Islet precursor cell (in vitro differentiated cells): Measurements from ENCODE around the gene LGALS4.
"Not testable (repeated sequence)": the region's sequence is repeated elsewhere in the genome, so short reads cannot be mapped to it uniquely, and the experiment has no call there.

Experiments
- DNase-seq: peaks from one replicate; pipeline ENCODE4 v3.0.0-alpha.2; 2018

LGALS4 gene

DNA sequence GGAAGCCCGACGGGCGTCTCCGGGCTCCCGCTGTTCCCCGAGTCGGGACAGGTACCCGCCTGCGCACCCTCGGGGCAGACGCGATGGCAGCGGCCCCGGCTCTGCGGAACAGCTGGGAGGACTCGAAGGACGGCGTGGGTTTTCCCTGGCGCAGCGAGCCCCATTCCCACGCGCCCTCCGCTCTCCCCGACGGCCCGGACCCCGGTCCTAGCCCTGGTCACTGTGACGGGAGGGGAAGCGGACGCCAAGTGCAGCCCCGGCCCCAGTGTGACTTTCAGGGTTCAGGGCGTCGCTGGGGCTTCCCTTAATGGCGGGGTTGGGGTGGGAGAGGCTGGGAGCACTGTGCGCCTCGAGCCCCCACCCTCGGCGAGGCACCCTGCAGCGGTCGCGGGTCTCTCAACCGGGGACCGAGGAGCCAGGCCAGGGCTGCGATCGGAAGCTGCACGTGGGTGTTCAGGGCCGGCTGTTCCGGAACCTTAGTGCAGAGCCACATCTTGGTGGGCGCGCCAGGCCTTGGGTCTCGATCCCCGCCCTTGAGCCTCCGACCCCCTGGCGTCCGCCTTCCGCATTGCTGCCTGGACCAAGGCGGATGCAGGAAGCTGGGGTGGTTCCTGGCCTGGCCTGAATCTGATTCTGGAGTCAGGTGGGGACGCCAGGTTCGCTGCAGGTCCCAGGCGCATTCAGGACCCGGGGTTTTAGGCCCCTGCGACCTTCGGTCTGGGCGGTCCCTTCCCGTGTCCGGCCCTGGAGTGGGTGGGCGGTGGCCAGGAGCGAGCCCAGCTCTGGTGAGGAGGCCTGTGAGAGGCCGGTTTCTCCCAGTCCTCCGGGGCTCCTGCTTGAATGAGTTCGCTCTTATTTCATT, 20.3 kb downstream of the LGALS4 start:
- peak; percentile 89 for DNase-seq

GRCh38 chr19:38791451-38792064, 21.2 kb downstream of the LGALS4 start:
- DNase-seq: not testable (repeated sequence)

DNA sequence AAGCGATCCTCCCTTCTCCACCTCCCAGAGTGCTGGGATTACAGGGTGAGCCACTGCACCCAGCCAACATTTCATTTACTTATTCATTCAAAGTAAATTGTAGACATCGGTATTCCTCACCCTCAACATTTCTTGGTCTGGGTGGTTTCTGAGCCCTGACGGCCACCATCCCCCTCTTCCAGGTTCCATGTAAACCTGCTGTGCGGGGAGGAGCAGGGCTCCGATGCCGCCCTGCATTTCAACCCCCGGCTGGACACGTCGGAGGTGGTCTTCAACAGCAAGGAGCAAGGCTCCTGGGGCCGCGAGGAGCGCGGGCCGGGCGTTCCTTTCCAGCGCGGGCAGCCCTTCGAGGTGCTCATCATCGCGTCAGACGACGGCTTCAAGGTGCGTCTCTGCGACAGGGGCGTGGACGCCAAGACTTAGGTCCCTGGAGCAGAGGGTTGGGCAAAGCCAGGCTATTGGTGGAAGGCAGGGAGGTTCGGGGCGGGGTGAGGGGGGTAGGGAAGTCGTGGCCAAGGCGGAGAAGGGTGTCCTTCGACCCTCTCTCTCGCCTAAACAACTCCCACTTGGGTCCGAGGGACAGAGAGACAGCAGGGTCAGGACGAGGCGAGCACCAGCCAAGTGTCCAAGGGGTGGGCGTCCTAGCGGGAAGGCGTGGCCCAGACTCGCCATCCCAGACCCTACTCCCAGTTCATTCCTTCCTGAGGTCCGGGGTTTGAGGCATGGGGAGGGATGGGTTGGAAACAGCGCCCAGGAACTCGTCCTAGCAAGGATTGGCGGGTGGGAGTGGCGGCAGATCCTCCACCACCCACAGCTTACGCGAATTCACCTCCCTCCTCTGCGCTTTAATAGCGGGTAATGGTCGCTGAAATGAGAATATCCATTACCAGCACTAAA, 22.0 kb downstream of the LGALS4 start:
- not testable (repeated sequence) for DNase-seq

DNA sequence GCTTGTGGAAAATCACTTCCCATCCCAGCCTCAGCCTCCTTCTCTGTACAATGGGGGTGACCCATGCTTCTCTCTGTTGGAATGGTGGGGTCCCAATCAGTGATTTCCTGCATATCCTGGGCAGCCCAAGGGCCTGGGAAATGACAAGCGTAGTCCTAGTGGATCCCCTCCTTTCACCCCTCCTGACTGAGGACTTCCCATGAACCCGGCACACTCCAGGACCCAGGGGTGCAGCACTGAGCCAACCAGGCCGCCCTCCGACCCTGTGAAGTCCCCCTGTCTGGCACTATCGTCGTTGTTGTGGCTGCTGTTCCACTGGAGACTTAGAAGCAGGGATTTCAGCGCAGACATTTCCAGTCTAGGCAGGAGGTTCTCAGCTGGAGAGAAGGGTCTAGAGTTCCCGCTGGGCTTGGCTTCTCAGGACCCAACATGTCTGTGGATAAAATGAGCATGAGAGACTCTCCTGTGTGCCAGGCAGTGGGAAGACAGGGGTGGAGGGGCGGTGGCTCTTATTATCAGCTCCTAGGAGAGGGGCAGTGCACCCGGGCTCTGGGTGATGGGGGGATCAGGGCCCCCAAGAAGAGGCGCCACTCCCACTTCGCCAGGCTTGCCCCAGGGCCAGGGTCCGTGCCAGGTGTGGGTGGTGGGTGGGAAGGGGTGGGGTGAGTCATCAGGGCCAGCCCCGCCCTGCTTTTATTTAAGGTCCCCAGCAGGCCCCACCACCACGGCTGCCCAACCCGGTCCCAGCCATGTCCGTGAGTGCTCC, 24.1 kb downstream of the LGALS4 start, which contains the start of gene LGALS7B:
LGALS7B (plus strand) TSS at position 723 of the 766 bp plus-strand sequence; CDS start at position 750, 27 bp downstream.
- DNase-seq: no peak

- DNase-seq: no peak
Measured at GRCh38 chr19:38786572-38787265, 26.0 kb downstream of the LGALS4 start.

DNA sequence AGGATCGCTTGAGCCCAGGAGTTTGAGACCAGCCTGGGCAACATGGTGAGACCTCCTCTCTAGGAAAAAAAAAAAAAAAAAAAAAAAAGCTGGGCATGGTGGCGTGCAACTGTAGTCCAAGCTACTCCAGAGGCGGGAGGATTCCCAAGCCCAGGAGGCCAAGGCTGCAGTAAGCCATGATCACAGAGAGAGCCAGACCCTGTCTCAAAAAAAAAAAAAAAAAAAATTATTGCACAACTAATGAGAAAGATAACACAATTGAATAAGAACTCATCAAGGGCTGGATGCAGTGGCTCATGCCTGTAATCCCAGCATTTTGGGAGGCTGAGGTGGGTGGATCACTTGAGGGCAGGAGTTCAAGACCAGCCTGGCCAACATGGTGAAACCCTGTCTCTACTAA, 26.7 kb downstream of the LGALS4 start:
- not testable (repeated sequence) for DNase-seq

DNA sequence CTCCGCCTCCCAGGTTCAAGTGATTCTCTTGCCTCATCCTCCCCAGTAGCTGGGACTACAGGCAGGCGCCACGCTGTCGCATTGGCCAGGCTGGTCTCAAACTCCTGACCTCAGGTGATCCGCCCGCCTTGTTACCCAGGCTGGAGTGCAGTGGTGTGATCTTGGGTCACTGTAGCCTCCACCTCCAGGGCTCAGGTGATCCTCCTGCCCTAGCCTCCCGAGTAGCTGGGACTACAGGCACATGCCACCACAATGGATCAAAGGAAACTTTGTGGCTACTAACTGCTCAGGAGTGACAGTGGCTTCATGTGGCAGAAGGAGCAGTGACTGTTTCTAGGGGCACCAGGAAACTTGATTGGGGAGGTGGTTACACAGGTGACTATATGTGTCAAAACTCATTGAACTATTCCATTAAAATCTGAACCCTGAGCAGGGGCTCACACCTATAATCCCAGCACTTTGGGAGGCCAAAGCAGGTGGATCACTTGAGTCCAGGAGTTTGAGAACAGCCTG, 27.5 kb downstream of the LGALS4 start:
- no peak for DNase-seq

- DNase-seq: no peak
Measured at GRCh38 chr19:38784224-38784623, 28.5 kb downstream of the LGALS4 start.

DNA sequence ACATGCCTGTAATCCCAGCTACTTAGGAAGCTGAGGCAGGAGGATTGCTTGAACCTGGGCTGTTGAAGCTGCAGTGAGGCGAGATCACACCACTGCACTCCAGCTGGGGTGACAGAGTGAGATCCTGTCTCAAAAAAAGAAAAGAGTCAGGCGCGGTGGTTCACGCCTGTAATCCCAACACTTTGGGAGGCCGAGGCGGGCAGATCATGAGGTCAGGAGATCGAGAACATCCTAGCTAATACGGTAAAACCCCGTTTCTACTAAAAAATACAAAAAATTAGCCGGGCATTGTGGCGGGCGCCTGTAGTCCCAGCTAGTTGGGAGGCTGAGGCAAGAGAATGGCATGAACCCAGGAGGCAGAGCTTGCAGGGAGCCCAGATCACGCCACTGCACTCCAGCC, 30.5 kb downstream of the LGALS4 start:
- DNase-seq: not testable (repeated sequence)

DNA sequence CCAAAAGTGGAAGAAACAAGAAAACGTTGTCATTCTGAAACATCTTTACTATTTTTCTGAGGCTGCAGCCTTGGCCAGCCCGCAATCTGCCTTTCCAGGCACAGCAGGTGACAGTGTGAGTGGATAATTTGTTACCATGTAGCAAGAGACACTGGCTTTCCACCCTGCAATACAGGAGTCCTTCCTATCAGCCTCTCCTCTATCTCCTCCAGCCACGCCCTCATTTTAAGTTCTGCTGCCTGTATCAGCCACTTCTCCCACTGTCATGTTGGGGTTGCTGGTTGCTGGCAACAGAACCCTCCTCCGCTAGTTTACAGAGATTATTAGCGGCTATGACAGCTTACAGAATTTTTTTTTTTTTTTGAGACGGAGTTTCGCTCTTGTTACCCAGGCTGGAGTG, 31.7 kb downstream of the LGALS4 start:
- no peak for DNase-seq

DNA sequence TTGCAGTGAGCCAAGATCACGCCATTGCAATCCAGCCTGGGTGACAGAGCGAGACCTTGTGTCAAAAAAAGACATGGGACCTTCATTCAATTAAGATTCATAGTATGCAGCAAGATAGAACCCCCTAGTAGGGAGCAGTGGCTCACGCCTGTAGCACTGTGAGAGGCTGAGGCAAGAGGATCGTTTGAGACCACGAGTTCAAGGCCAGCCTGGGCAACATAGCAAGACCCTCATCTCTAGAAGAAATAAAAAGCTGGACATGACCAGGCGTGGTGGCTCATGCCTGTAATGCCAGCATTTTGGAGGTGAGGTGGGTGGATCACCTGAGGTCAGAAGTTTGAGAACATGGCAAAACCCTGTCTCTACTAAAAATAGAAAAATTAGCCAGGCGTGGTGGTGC, 32.3 kb downstream of the LGALS4 start:
- DNase-seq: no peak

DNA sequence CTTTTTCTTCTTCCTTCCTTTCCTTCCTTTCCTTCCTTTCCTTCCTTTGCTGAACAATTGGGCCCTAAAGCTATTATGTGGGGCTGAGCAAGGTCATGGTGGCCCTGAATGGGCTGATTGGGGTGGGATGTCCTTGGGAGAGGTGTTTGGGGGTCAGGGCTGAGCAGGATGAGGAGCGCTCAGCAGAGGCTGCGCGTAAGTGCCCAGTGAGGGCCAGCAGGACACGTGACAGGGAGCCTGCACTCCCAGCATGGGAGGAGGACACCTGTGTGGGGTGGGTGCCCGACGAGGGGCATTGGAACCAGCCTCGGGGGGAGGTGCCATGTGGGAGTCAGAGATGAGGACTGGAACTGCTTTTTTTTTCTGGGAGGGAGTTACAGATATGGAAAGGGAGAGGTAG, 34.0 kb downstream of the LGALS4 start:
- DNase-seq: no peak

GRCh38 chr19:38774181-38774950, 38.4 kb downstream of the LGALS4 start:
- no peak for DNase-seq

- DNase-seq: no peak
Measured at GRCh38 chr19:38773469-38774177, 39.1 kb downstream of the LGALS4 start, which contains the start of gene LGALS7. LGALS7 (minus strand) TSS chr19:38773517; CDS start chr19:38773492, 25 bp downstream.

- DNase-seq: not testable (repeated sequence)
Measured at GRCh38 chr19:38771569-38771968, 41.2 kb downstream of the LGALS4 start.

DNA sequence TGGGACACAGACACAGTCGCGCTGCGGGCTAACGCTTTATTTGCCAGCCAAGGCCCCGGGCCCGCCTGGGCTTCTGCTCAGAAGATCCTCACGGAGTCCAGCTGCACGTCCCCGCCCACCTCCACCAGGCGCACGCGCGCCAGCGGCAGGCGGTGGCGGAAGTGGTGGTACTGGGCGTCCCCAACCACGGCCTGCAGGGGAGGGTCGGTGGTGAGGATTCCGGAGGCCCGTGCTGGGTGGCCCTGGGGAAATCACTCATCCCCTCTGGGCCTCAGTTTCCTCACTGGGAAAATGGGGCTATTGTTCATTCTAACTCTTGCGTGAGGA, 41.8 kb downstream of the LGALS4 start:
- DNase-seq: not testable (repeated sequence)

DNA sequence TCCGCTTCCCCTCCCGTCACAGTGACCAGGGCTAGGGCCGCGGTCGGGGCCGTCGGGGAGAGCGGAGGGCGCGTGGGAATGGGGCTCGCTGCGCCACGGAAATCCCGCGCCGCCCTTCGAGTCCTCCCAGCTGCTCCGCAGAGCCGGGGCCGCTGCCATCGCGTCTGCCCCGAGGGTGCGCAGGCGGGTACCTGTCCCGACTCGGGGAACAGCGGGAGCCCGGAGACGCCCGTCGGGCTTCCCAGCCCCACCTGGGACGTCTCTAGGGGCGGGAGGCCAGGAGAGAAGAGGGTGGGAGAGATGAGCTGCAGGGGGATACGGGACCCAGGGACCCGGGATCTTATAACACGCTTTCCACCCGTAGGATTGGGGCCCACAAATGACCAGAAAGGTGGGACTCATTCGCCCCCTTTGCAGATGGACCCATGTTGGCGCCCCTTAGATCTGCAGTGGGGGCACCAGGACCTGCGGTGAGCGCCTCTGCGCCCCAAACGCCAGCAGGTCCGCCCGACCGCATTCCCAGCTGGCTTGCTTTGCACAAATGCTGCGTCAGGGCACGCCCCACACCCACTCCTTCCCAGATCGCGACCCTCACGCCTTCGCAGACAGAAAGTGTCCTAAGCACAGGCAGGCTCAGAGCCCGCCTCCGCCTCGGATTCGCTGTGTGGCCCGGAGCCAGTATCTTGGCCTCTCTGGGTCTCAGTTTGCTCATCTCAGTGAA, 42.4 kb downstream of the LGALS4 start:
- not testable (repeated sequence) for DNase-seq

DNA sequence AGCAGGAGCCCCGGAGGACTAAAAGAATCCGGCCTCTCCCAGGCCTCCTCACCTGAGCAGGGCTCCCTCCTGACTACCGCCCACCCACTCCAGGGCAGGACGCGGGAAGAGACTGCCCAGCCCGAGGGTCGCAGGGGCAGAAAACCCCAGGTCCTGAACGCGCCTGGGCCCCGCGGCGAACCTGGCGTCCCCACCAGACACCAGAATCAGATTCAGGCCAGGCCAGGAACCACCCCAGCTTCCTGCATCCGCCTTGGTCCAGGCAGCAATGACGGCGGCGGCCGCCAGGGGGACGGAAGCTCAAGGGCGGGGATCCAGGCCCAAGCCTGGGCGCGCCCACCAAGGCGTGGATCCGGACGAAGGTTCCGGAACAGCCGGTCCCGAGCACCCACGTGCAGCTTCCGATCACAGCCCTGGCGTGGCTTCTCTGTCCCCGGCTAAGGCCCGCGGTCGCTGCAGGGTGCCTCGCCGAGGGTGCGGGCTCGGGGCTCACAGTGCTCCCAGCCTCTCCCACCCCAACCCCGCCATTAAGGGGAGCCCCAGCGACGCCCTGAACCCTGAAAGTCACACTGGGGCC, 43.0 kb downstream of the LGALS4 start:
- peak; percentile 84 for DNase-seq
